HG02870 (cell line): ENCODE measurements around the gene MTPN.

Experiments
- ATAC-seq: cut with Tn5 transposase; IDR thresholded peaks from one replicate; pipeline ENCODE4 v1.9.1; 2021; ENCODE audit warnings: mild to moderate bottlenecking, moderate library complexity; ENCODE audit not compliant: unreplicated experiment

Gene MTPN

GRCh38 chr7:135990258-135990657 is 13.1 kb upstream of the MTPN start:
- ATAC-seq: no peak

DNA sequence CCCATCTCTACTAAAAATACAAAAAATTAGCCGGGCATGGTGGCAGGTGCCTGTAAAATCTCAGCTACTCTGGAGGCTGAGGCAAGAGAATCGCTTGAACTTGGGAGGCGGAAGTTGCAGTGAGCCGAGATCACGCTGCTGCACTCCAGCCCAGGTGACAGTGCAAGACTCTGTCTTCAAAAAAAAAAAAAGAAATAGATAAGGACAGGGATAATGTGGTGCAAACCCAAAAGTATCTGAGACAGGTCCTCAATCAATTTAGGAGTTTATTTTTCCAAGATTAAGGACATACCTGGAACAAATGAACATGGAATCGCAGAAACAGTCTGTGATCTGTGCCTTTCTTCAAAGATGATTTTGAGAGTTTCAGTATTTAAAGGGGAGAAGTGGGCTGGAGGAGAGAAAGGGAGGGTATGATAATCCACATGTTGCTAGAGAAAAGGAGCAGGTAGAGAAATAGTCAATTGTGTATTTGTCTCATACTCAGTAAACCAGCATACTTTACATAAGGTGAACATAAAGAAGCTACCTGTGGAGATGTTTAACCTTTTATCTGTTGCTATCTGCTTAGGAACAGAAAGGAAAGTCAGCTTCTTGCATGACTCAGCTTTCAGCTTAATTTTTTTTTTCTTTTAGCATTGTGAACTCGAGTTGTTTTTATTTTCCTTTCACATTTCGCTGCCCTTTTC is 4.9 kb upstream of the MTPN start:
- no peak for ATAC-seq

DNA sequence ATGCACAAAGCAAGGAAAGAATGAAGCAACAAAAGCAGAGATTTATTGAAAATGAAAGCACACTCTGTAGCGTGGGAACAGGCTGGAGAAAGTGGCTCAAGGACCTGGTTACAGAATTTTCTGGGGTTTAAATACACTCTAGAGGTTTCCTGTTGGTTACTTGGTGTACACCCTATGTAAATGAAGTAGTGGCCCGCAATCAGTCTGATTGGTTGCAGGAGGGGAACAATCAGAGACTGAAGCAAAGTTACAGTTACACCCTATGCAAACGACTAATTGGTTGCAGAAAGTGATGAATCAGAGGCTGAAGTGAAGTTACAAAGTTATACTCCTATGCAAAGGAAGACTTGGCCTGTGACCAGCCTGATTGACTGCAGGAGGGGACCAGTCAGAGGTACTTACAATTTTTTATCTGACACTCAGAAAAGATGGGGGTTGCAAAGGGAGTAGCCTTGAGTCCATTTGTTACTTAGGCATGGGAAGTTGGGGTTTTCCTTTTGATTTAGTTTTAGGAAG is 3.6 kb upstream of the MTPN start:
- peak; percentile 72 for ATAC-seq

DNA sequence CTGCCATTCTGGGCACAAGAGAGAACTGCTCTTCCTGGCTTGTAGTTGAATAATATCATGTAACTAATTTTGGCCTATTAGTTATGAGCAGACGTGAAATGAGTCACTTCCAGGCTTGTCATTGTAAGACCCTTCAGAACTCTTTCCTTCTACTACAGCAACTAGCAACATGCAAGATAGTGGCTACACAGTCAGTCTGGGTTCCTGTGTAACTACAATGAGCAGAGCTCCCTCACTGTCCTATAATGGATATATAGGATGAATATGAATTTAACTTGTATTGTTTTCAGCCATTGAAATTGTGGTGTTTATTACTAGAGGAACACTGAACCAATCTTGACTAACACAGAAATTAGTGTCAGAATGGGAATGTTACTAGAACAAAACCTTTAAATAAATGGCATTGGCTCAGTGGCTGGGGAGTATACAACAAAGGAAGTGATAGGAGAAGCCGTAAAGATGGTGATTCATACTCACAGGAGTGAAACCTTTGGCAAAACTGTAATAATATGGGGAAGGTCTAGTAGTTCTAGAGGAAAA is 2.9 kb upstream of the MTPN start:
- ATAC-seq: peak; percentile 27

DNA sequence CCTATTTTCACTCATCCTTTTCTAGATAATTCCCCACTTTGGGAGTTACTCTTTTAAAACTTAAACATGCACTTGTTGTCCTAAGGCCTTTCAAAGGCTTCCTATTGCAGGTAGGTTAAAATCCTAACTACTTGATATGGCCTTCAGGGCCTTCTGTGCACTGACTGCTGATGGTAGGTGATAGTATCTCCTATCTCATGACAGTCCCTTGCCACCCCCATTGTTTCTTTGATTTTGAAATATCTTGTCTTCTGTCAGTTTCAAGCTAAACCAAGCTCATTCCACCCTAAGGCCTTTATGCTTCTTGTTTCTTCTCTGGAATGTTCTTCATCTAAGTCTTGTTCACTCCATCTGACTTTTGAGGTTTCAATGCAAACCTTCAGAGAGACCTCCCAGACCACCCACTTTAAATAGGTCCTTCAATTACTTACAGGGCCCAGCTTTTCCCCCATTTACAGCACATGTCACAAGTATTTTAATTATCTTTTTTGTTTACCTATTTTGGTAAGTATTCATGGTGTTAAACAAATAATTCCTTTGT is 2.4 kb upstream of the MTPN start:
- no peak for ATAC-seq

- ATAC-seq: no peak
These were observed 1.5 kb upstream of the MTPN start for GRCh38 chr7:135978624-135979023.

DNA sequence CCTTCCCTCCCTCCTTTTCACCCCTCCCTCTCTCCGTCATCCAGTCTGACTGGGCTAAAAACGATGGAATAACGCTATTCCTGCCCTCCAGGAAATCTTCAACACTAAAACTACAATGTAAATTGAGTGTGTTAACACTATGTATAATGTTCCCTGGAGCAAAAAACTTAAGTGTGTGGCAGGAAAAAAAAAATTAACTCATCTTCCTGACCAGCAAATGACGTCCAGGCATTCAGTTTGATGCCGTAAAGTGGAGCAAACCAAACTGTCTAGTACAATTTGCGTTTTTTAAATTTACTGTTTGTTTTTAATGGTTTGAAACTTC is 545 bp upstream of the MTPN start:
- no peak for ATAC-seq

GRCh38 chr7:135976312-135977006 is 700 bp downstream of the MTPN start:
- ATAC-seq: peak; percentile 15

DNA sequence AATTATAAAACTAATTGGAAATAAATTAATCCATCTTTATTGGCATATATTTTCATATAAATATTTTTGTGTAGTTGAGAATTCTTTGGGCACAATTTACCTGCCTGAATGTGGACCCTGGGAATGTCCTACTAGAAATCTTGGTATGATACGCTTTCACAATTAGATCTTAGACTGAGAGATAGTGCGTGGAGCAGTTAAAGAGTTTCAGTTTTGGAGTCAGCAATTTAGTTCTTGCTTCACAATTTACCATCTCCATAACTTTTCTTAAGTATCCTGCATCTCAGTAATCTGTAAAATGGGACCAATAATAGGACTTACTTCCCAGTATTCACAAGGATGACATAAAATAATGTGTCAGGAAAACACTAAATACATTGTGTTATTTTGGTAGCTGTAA is 2.0 kb downstream of the MTPN start:
- ATAC-seq: no peak

GRCh38 chr7:135974667-135975066 is 2.5 kb downstream of the MTPN start:
- no peak for ATAC-seq

GRCh38 chr7:135971366-135971725 is 5.8 kb downstream of the MTPN start:
- peak; percentile 3 for ATAC-seq

DNA sequence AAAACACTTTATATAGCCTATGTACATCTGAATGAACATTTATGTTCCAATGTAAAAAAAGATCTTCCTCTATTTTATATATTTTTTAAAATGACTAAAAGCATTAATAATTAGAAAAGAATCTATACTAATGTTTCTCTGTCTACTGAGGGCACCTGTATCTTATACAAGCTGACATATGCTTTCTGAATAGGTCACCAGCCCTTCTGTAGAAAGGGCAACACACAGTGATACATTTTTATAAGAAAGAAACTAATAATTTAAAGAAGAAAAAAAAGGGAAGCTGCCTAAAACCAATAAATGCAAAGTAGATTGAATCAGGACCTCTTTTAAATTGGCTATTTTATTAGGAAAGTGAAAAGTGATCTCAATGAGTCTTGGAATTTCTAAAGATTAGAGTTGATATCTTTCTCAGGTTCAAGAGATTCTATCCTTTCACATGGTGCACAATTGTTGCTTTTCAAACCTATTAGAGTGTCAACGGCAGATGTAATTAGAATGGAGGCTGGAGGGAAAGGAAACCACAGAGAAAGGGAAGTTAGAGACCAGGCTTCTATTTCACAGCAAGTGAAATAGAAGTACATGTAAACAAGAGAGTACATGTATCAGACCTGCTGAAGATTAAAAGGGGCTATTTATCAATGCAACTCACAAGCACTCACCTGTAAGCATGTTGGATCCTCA is 6.3 kb downstream of the MTPN start:
- peak; percentile 75 for ATAC-seq

- no peak for ATAC-seq
These were observed 7.1 kb downstream of the MTPN start for GRCh38 chr7:135970045-135970444.

DNA sequence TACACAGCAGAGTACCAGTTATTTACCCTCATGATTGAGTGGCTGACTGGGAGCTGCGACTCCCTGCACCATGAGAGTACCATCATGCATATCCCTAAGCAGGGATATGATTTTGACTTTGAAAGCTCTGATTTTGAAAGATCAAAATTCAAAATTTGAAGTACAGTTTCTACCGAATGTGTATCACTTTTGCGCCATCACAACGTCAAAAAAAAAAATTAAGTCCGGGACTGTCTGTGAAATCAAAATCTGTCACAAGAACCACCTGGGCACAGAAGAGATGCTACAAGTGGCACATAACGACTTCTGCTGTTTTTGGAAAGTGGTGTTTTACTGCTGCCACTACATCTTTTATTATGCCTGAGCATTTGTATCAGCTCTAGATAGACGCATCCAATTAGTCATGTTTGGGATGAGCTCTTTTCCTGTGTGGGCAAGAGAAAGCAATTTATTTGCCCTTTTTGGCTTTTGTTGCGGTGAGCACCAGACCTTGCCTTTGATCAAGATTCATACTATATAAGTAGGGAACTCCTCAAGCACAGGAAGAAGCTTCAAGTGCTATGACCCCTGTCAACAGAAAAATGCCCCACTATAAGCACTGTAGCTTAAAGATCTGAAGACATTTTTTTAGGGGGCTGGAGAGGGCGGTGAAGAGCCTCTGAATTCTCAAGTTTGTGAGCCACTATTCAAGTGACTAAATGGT is 10.7 kb downstream of the MTPN start:
- no peak for ATAC-seq

- peak; percentile 65 for ATAC-seq
These were observed 11.6 kb downstream of the MTPN start for GRCh38 chr7:135965602-135966001.

GRCh38 chr7:135964791-135965190 is 12.4 kb downstream of the MTPN start:
- ATAC-seq: no peak

GRCh38 chr7:135964274-135964673 is 12.9 kb downstream of the MTPN start:
- no peak for ATAC-seq

GRCh38 chr7:135962802-135963201 is 14.4 kb downstream of the MTPN start:
- ATAC-seq: no peak

DNA sequence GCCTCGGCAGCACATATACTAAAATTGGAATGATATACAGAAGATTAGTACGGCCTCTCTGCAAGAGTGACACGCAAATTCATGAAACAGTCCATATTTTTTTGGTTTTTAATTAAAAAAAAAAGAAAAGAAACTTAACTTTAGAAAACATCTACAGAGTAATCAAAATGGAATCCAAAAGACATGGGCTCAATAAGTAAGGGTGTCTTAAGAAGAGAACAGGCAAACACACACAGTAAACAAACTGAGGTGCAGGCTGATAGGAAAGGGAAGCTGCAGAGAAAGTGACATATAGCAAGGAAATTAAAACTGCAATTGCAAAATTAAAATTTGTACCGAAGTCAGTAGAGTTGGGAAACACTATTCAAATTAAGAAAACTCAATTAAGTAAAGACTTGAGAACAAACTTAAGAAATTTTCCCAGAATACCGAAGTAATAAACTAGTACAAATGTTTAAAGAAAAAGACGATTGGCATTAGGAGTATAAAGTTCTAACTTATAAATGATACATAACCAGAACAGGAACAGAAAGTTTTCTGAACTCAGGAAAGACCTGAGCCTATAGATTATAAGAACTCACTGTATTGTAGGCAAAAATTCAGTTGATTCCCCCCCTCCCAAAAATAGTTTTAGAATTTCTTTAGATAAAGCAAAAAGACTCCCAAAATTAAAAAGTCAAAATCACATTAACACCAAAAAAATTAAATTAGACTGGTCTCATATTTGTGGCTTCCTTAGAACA is 16.3 kb downstream of the MTPN start:
- ATAC-seq: no peak

DNA sequence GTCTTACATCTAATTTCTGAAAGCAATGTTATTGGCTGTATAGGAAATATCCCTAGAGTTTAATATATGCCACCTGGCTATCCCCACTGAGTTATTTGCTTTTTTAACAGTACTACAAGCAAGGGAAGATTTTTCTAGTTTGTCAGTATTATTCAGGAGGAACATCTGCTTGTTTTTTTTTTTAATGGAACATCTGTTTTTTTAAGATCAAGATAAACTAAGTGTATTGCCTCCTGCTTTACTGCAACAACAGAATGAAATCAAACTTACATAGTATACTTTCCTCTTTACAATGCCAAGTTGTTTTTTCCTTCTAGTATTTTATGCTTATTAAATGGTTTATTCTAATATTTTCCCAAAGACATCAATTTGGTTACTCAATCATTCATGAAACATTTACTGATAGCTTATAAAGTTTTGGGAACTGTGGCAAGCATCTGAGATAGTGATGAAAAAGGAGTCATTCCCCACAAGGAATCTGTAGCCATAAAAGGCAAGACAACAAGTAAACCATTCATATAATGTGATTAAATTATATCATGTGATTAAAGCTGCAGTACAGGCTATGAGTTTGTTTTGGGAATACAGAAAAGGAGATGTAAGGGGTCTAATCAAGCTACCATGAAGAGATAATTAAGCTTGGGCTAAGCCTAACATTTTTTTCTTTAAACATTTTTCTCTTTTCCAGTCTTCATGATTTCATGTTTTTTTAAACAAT is 17.4 kb downstream of the MTPN start:
- ATAC-seq: no peak
